HG03457 (cell line): Measurements from ENCODE around the gene CPVL.
"Not testable (repeated sequence)": the region's sequence is repeated elsewhere in the genome, so short reads cannot be mapped to it uniquely, and the experiment has no call there.

Source experiments
- ATAC-seq: cut with Tn5 transposase; IDR thresholded peaks from one replicate; pipeline ENCODE4 v1.9.1; 2021; ENCODE audit warnings: moderate number of reproducible peaks; ENCODE audit not compliant: unreplicated experiment

Gene CPVL

GRCh38 chr7:29093091-29093490, 53.2 kb downstream of the CPVL start:
- ATAC-seq, result not testable (repeated sequence)

- ATAC-seq, result no peak
Measured at GRCh38 chr7:29091715-29092114, 54.6 kb downstream of the CPVL start.

GRCh38 chr7:29090836-29091601, 55.3 kb downstream of the CPVL start:
- ATAC-seq, result no peak

- ATAC-seq, result no peak
Measured at GRCh38 chr7:29090151-29090805, 56.1 kb downstream of the CPVL start.

- ATAC-seq, result no peak
Measured at GRCh38 chr7:29087840-29088170, 58.5 kb downstream of the CPVL start.

GRCh38 chr7:29086545-29086944, 59.8 kb downstream of the CPVL start:
- ATAC-seq, result no peak

GRCh38 chr7:29084832-29085231, 61.5 kb downstream of the CPVL start:
- ATAC-seq, result peak; percentile 90

- no peak for ATAC-seq
Measured at GRCh38 chr7:29080803-29081202, 65.5 kb downstream of the CPVL start.

- no peak for ATAC-seq
Measured at GRCh38 chr7:29078311-29079260, 67.8 kb downstream of the CPVL start.

GRCh38 chr7:29077854-29078253, 68.5 kb downstream of the CPVL start:
- no peak for ATAC-seq

GRCh38 chr7:29077176-29077575, 69.2 kb downstream of the CPVL start:
- no peak for ATAC-seq

- ATAC-seq, result no peak
Measured at GRCh38 chr7:29076631-29077030, 69.7 kb downstream of the CPVL start.

GRCh38 chr7:29075606-29076005, 70.7 kb downstream of the CPVL start:
- ATAC-seq, result no peak

GRCh38 chr7:29071203-29071874, 75.0 kb downstream of the CPVL start:
- ATAC-seq, result no peak

- ATAC-seq, result no peak
Measured at GRCh38 chr7:29066641-29067040, 79.7 kb downstream of the CPVL start.

GRCh38 chr7:29065181-29065857, 81.0 kb downstream of the CPVL start:
- ATAC-seq, result no peak

GRCh38 chr7:29063872-29064271, 82.5 kb downstream of the CPVL start:
- ATAC-seq, result no peak

- no peak for ATAC-seq
Measured at GRCh38 chr7:29063236-29063635, 83.1 kb downstream of the CPVL start.

GRCh38 chr7:29053105-29053872, 93.0 kb downstream of the CPVL start:
- ATAC-seq, result no peak

- ATAC-seq, result no peak
Measured at GRCh38 chr7:29046978-29047377, 99.4 kb downstream of the CPVL start.
